ENCODE measurements around the gene NELFA. TPM values are rescaled to one million over a fixed set of nuclear protein-coding genes. Genes with fewer than 3 reads are reported as not detected.

The NELFA gene
- total and polyA plus RNA-seq, 4 donors, result 7.1 to 11.8 (median 9.3) TPM

DNA sequence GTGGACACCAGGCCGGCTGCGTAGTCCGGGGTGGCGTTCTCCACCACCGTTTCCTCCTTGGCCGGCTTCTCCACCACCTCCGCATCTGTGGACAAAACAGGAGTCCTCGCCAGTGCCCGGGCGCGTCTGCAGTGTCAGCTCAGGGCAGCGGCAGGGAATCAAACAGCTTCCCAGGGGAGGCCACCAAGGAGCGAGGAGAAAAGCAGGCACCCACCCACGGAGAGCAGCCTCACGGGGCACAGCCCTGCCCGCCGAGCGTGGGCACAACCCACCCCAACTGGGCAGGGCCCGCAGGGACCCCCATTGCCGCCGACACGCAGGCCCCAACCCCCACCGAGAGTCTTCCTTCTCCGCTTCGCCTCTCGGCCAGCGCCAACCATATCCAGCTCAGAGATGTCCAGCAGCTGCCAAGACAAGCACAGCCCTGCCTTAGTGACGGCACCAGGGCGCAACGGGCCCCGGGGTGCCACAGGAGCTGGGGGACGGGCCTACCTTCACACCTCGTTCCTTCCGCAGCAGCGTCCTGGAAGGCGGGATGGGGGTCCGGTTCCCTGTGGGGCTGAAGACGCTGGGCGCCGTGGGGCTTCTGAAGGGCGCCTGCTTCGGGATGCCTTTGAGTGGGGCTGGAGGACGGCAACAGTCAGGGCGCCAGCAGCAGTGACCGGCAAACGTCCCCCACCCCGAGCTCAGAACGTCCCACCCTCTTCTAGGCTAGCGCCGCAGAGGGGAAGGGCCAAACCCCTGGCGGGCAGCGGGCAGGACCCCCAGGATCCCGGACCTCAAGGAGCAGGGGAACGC lies 22.8 kb downstream of the NELFA start:
- H3K9ac ChIP-seq (ENCODE audit: low read depth in 1 of 2, low read length in 2 of 2), result no peak overlapping the region
- no peaks in the 10 kb centered on the region for H3K4me1 ChIP-seq (ENCODE audit: control insufficient read depth in 4 of 4, insufficient read depth in 4 of 4, low read length in 3 of 4)
- H3K4me3 ChIP-seq (ENCODE audit: low read depth in 1 of 3, low read length in 3 of 3), result no peak overlapping the region
- TF ChIP-seq, protein P1, sequence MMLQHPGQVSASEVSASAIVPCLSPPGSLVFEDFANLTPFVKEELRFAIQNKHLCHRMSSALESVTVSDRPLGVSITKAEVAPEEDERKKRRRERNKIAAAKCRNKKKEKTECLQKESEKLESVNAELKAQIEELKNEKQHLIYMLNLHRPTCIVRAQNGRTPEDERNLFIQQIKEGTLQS (IDR thresholded peaks at IDR 0.05), result no peak
- TF ChIP-seq RAD21 (IDR thresholded peaks at IDR 0.05), result no peak
- TF ChIP-seq, protein P2, sequence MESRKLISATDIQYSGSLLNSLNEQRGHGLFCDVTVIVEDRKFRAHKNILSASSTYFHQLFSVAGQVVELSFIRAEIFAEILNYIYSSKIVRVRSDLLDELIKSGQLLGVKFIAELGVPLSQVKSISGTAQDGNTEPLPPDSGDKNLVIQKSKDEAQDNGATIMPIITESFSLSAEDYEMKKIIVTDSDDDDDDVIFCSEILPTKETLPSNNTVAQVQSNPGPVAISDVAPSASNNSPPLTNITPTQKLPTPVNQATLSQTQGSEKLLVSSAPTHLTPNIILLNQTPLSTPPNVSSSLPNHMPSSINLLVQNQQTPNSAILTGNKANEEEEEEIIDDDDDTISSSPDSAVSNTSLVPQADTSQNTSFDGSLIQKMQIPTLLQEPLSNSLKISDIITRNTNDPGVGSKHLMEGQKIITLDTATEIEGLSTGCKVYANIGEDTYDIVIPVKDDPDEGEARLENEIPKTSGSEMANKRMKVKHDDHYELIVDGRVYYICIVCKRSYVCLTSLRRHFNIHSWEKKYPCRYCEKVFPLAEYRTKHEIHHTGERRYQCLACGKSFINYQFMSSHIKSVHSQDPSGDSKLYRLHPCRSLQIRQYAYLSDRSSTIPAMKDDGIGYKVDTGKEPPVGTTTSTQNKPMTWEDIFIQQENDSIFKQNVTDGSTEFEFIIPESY (IDR thresholded peaks at IDR 0.05), result no peak
- no peak for TF ChIP-seq JUND (IDR thresholded peaks at IDR 0.05)
- TF ChIP-seq YY1 (IDR thresholded peaks at IDR 0.05), result no peak
- TF ChIP-seq SP1 (IDR thresholded peaks at IDR 0.05), result no peak
- TF ChIP-seq RXRA (IDR thresholded peaks at IDR 0.05), result no peak
- no peak for TF ChIP-seq HNF4G (IDR thresholded peaks at IDR 0.05)
- TF ChIP-seq FOXA2 (IDR thresholded peaks at IDR 0.05), result no peak
- TF ChIP-seq HNF4A (conservative IDR thresholded peaks at IDR 0.05), result no peak
- TF ChIP-seq GABPA (IDR thresholded peaks at IDR 0.05 in 1 of 2, conservative IDR thresholded peaks at IDR 0.05 in 1 of 2), result no peak
- no peak for TF ChIP-seq TAF1 (conservative IDR thresholded peaks at IDR 0.05)
- no peak for TF ChIP-seq FOXA1 (IDR thresholded peaks at IDR 0.05)
- no peak for TF ChIP-seq EGR1 (IDR thresholded peaks at IDR 0.05; ENCODE audit: low read depth in 2 of 2)
- no peak for TF ChIP-seq CTCF (IDR thresholded peaks at IDR 0.05; ENCODE audit: low read depth, low read length, missing input control)
- WGBS, result 96% methylated on average over 54 of the region's 54 CpGs
- no peak for DNase-seq (ENCODE audit: low spot score)
- peaks cover 23 to 76% (median 36%) of the 10 kb centered on the region in 4 donors for H3K36me3 ChIP-seq (ENCODE audit: control insufficient read depth in 4 of 4, insufficient read depth in 3 of 4, low read depth in 1 of 4, low read length in 3 of 4)
- no peaks in the 10 kb centered on the region for H3K9me3 ChIP-seq (ENCODE audit: control insufficient read depth in 4 of 4, low read length in 3 of 4)
- H3K27ac ChIP-seq (ENCODE audit: low read depth in 1 of 2, low read length in 2 of 2), result no peak overlapping the region
- no peaks in the 10 kb centered on the region for H3K27me3 ChIP-seq (ENCODE audit: control insufficient read depth in 4 of 4, insufficient read depth in 4 of 4, low read length in 3 of 4)

GRCh38 chr4:1985294-1985693 lies 23.5 kb downstream of the NELFA start:
- H3K4me1 ChIP-seq (ENCODE audit: control insufficient read depth in 4 of 4, insufficient read depth in 4 of 4, low read length in 3 of 4), result no peaks in the 10 kb centered on the region
- H3K4me3 ChIP-seq (ENCODE audit: low read depth in 1 of 3, low read length in 3 of 3), result no peak overlapping the region
- H3K9ac ChIP-seq (ENCODE audit: low read depth in 1 of 2, low read length in 2 of 2), result no peak overlapping the region
- no peaks in the 10 kb centered on the region for H3K9me3 ChIP-seq (ENCODE audit: control insufficient read depth in 4 of 4, low read length in 3 of 4)
- no peaks in the 10 kb centered on the region for H3K27me3 ChIP-seq (ENCODE audit: control insufficient read depth in 4 of 4, insufficient read depth in 4 of 4, low read length in 3 of 4)
- no peak overlapping the region for H3K27ac ChIP-seq (ENCODE audit: low read depth in 1 of 2, low read length in 2 of 2)
- peak; percentile 28 for DNase-seq (ENCODE audit: low spot score)
- peaks cover 23 to 77% (median 39%) of the 10 kb centered on the region in 4 donors for H3K36me3 ChIP-seq (ENCODE audit: control insufficient read depth in 4 of 4, insufficient read depth in 3 of 4, low read depth in 1 of 4, low read length in 3 of 4)
- 94% methylated on average over 14 of the region's 14 CpGs for WGBS
- TF ChIP-seq HNF4G (IDR thresholded peaks at IDR 0.05) (no peak), NR2F2 (IDR thresholded peaks at IDR 0.05) (no peak), MAX (IDR thresholded peaks at IDR 0.05) (no peak), TAF1 (conservative IDR thresholded peaks at IDR 0.05) (no peak), EGR1 (IDR thresholded peaks at IDR 0.05; ENCODE audit: low read depth in 2 of 2) (no peak), CTCF (IDR thresholded peaks at IDR 0.05; ENCODE audit: low read depth, low read length, missing input control) (no peak), HNF4A (conservative IDR thresholded peaks at IDR 0.05) (no peak), SP1 (IDR thresholded peaks at IDR 0.05) (no peak), RAD21 (IDR thresholded peaks at IDR 0.05) (no peak), YY1 (IDR thresholded peaks at IDR 0.05) (no peak), GABPA (IDR thresholded peaks at IDR 0.05 in 1 of 2, conservative IDR thresholded peaks at IDR 0.05 in 1 of 2) (no peak), JUND (IDR thresholded peaks at IDR 0.05) (no peak)
- TF ChIP-seq, protein P3, sequence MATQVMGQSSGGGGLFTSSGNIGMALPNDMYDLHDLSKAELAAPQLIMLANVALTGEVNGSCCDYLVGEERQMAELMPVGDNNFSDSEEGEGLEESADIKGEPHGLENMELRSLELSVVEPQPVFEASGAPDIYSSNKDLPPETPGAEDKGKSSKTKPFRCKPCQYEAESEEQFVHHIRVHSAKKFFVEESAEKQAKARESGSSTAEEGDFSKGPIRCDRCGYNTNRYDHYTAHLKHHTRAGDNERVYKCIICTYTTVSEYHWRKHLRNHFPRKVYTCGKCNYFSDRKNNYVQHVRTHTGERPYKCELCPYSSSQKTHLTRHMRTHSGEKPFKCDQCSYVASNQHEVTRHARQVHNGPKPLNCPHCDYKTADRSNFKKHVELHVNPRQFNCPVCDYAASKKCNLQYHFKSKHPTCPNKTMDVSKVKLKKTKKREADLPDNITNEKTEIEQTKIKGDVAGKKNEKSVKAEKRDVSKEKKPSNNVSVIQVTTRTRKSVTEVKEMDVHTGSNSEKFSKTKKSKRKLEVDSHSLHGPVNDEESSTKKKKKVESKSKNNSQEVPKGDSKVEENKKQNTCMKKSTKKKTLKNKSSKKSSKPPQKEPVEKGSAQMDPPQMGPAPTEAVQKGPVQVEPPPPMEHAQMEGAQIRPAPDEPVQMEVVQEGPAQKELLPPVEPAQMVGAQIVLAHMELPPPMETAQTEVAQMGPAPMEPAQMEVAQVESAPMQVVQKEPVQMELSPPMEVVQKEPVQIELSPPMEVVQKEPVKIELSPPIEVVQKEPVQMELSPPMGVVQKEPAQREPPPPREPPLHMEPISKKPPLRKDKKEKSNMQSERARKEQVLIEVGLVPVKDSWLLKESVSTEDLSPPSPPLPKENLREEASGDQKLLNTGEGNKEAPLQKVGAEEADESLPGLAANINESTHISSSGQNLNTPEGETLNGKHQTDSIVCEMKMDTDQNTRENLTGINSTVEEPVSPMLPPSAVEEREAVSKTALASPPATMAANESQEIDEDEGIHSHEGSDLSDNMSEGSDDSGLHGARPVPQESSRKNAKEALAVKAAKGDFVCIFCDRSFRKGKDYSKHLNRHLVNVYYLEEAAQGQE (IDR thresholded peaks at IDR 0.05), result no peak
- TF ChIP-seq, protein P1 (IDR thresholded peaks at IDR 0.05), result no peak
